GM20000 (cell line): ENCODE data around the gene GAL3ST2.

Experiments
- DNase-seq: peaks from one replicate; pipeline ENCODE4 v3.0.0; 2012; ENCODE audit warnings: low spot score
- CTCF ChIP-seq: IDR thresholded peaks from 2 replicates; pipeline ENCODE4 v1.5.1; 2012; ENCODE audit warnings: mild to moderate bottlenecking, control low read depth; ENCODE audit errors: extremely low read depth, missing control alignments

GAL3ST2 gene

GRCh38 chr2:241793385-241793784, 16.8 kb downstream of the GAL3ST2 start:
- TF ChIP-seq CTCF = no peak
- no peak for DNase-seq

DNA sequence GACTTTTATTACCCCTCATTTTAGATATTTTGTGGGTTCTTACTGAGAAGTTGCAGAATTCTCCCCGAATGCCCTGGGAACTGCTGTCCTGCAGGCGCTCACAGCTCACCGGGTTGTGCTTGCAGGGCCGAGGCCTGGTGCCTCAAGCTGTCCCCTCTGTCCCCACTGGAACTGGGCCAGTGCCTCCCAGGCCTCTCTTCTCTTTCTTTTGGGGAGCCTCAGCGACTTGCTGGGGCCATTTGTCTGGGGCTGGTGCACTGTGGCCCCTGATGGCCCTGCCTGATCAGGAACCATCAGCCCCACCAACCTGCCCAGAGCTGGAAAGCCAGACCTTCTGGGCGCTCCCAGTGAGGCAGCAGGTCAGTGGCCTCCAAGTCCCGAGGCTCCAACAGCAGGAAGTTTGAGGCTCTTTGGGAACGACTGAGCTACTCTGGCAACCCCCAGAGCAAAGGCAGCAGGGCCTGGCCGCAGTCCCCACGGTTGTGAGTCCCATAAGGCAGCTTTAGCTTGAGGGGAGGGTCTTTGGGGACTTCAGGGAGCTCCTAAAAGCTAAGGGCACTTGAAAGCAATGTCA, 17.7 kb downstream of the GAL3ST2 start:
- DNase-seq = no peak
- no peak for TF ChIP-seq CTCF

GRCh38 chr2:241795021-241795999, 18.7 kb downstream of the GAL3ST2 start:
- no peak for DNase-seq
- TF ChIP-seq CTCF = no peak

DNA sequence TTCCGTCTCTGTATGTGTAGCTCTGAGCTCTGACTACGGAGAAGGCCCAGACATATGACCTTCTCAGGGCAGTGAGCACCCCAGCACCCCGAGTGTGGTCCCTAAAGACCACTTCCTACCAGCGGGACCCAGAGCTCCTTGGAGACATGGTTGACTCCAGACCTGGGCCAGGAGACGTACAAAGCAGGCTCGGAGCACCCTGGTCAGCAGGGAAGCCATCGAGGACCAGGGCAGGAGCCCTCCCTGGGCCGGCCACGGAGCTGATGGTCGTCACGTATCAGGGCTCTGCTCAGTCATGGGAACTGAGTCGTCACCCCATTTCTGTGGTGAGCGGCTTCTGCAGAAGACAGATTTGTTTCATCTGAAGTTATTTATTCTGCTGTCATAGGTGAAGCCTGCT, 19.6 kb downstream of the GAL3ST2 start:
- no peak for TF ChIP-seq CTCF
- no peak for DNase-seq

DNA sequence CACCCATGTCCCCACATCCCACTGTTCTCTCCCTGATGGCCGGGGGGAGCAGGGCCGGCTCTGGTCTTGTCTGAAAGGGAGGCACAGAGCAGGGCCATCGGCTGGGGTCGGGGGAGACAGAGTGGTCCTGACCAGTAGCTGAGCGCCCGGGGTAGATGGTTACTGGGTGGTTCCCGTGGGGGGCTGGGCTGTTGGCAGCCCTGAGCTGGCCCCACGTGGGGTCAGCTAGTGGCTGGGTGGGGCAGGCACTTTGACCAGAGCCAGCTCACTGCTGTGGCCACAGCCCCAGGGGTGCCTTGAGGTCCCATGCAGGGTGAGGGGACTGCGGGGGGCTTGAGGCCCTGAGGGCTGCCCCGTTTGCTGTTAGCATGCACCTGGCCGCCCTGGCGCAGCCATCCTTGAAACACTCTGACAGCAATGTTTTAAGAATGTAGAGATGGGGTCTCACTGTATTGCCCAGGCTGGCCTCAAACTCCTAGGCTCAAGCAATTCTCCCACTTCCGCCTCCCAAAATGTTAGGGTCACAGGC, 20.1 kb downstream of the GAL3ST2 start:
- no peak for TF ChIP-seq CTCF
- DNase-seq = peak; percentile 11

DNA sequence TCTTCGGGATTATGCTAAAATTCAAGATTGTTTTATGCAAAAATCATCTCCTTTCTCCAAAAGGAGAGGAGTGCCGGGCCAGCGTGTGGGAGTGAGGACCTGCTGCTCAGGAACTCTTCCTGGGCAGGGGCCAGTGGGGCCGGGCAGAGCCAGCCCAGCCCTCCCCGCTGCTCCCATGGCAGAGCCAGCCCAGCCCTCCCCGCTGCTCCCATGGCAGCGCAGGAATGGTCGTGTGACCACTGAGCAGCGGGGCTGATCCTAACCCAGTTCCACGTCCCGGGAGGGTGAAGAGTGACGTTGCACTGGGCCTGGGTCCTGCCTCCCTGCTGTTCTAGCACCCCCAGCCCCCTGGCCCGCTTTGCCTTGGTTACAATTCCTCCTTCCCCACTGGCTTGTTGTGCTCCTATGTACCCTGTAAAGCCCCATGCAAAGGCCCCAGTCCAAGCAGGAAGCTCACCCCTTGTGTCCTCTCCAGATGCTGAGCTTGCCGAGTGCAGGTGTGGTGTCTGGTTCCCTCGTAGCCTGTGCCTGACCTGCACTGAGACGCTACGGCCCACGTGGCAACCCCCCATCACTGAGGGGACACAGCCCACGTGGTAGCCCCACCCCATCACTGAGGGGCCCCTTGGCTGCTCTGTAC, 20.9 kb downstream of the GAL3ST2 start:
- peak; percentile 21 for DNase-seq
- TF ChIP-seq CTCF = no peak
